Germinal center (tissue), 1 donor: ENCODE measurements around the gene FLACC1.
"Not testable (repeated sequence)": the region's sequence is repeated elsewhere in the genome, so short reads cannot be mapped to it uniquely, and the experiment has no call there.

Experiments used
- DNase-seq: peaks from one replicate; pipeline ENCODE4 v3.0.0; 2012; ENCODE audit warnings: mixed read lengths, low spot score

FLACC1 gene

GRCh38 chr2:201349601-201350000 is 7.5 kb downstream of the FLACC1 start:
- no peak for DNase-seq

GRCh38 chr2:201348758-201349157 is 8.4 kb downstream of the FLACC1 start:
- no peak for DNase-seq

GRCh38 chr2:201347138-201347537 is 10.0 kb downstream of the FLACC1 start:
- no peak for DNase-seq

DNA sequence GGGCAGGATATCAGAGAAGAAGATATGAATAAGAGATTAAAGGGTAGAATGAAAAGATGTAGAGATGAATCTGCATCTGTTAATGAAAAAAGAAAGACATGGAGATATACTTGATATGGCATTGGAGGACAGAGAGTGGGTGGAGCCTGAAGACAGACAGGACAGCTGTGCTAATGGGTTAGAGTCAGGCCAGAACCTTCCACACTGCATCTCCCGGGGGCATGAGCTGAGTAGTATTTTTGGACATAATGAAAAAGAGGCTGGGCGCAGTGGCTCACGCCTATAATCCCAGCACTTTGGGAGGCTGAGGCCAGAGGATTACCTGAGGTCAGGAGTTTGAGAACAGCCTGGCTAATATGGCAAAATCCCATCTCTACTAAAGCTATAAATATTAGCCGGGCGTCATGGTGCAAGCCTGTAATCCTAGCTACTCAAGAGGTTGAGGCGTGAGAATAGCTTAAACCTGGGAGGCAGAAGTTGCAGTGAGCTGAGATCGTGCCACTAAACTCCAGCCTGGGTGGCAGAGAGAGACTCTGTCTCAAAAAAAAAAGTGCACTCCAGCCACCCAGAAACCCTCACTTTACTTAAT is 11.4 kb downstream of the FLACC1 start:
- no peak for DNase-seq

DNA sequence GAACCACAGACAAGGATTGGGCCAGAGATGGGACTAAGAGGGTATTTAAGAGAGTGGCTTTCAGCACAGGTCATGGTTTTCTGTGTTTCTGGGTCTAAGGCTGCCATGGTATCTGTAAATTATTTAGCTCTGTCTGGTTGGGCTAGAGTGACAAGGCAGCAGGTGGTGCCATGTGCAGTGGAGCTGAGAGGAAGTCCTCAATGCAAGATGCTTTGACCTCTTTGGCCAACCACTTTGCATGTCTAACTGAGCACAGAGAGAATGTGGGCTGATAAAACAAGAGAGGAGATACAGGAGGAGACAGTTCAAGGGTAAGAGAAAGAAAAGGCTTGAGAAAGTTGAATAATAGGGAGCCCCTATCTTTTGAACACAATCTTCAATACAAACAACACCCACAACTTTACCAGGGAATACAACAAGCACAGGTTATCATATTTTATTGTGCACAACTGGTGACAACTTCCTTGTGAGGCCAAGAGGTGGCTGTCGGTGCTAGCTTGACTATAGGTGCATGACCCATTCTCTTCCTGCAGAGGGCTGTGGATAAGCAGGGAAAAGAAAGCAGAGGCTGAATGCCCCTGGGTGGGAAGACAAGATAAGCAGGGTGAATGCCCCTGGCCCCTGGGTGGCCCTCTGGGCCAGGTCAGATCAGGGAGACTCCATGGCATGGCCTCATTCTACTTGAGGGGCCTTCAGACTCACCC is 12.3 kb downstream of the FLACC1 start:
- peak; percentile 40 for DNase-seq

DNA sequence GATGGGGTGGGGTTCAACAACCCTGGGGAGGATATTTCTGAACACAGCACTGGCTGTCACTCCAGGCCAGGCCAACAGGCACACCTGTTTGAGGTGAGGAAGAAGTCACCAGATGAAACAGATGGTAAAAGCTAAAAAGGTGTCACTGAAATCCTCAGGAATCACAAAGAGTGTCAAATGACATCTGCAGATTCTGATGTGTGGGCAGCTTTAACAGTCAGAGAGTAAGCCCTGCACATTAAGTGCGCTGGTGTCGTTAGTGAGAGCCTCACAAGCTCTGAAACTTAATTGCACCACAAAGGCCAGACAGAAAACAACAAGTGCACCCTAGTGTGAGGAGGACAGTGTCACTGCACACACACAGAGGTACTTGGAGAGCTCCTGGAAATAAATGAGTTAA is 13.6 kb downstream of the FLACC1 start:
- no peak for DNase-seq

- DNase-seq: no peak
Observed at GRCh38 chr2:201342923-201343322, 14.2 kb downstream of the FLACC1 start.

DNA sequence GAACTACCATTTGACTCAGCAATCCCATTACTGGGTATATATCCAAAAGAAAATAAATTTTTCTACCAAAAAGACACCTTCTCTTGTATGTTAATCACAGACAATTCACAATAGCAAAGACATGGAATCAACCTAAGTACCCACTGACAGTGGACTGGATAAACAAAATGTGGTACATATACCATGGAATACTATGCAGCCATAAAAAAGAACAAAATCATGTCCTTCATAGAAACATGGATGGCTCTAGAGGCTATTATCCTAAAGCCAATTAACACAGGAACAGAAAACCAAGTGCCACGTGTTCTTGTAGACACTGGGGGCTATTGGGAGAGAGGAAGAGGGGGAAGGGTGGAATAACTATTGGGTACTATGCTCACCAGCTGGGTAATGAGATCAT is 27.7 kb downstream of the FLACC1 start:
- DNase-seq: no peak

DNA sequence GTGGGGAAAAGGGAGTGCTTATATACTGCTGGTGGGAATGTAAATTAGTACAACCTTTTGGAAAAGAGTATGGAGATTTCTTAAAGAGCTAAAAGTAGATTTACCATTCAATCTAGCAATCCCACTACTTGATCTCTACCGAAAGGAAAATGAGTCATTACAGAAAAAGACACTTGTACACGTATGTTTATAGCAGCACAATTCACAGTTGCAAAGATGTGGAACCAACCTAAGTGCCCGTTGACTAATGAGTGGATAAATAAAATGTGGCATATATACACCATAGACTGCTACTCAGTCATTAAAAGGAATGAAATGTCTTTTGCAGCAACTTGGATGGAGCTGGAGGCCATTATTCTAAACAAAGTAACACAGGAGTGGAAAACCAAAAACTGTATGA is 29.5 kb downstream of the FLACC1 start:
- no peak for DNase-seq

DNA sequence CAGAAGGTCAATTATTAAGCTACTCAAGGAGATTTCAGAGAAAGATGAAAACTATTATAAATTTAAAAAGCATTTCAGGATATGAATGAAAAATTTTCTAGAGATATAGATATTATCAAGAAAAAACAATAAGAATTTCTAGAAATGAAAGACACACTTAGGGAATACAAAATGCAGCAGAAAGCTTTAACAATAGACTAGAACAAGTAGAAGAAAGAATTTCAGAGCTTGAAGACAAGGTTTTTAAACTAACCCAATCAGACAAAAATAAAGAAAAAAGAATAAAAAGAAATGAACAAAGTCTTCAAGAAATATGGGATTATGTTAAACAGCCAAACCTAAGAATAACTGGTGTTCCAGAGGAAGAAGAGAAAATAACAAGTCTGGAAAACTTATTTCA is 34.4 kb downstream of the FLACC1 start:
- DNase-seq: no peak

DNA sequence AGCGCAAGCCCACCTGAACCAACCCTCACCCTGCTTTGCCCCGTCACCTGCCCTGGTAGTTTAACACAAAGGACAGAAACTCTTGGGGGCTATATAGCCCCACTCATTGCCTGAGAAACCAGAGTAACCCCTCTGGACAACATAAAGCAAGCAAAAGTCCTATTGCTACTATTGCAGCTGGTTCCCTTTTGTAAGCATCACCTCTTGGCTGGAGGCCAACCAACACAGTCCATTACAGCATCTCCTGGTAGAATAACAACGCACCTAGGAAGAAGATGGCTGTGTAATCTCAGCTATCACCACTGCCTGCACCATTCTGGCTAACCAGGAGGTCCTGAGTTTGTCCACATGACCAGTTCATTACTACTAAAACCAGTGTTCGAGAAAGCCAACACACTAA is 36.4 kb downstream of the FLACC1 start:
- DNase-seq: no peak

DNA sequence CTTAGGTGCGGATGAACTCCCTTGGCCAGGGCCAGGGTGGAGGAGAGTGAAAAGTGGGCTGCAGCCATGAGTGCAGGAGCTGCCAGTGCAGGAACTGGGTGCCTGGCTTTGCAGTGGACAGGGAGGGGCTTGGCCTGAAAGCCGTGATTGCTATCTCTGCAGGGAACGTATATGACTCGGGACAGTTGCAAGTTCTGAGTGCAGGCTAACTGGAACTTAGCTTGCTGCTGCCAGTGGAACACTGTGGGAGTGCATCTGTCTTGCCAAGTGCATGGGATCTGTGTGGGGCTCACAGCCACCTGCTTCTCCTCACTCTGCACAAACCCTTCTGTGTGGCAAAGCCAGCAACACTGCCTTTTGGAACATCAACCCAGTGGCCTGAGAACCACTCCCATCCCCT is 36.9 kb downstream of the FLACC1 start:
- no peak for DNase-seq

- DNase-seq: no peak
Observed at GRCh38 chr2:201319511-201319910, 37.6 kb downstream of the FLACC1 start.

DNA sequence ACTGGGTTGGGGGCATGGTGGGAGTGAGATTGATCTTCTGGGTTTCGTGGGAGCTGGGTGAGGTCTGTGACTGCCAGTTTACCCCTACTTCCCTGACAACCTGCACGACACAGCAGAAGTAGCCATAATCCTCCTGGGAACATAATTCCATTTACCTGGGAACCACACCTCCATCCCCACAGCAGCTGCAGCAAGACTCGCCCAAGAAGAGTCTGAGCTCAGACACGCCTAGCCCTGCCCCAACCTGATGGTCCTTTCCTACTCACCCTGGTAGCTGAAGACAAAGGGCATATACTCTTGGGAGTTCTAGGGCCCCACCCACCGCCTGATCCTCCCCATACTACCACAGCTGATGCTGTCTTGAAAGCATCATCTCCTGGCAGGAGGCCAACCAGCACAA is 43.8 kb downstream of the FLACC1 start:
- no peak for DNase-seq

DNA sequence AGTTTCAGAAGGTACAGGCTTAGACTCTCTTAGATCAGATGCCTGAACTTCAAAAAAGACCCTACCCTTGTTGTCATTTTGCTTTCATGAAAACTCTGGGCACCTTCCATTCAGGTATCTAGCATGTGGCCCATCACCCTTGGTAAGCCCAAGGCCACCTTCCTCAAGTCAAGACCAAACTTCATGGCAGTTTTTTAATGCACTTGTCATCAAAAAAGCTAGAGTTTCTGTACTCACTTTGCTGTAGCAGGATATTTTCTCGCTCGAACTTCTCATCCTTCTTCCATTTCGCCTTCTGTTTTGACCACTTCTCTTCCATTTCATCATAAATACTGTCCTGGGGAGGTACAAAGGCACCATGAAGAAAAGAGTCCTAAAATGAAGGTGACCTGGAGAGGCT is 48.2 kb downstream of the FLACC1 start:
- no peak for DNase-seq

- DNase-seq: no peak
Observed at GRCh38 chr2:201307876-201308275, 49.3 kb downstream of the FLACC1 start.

DNA sequence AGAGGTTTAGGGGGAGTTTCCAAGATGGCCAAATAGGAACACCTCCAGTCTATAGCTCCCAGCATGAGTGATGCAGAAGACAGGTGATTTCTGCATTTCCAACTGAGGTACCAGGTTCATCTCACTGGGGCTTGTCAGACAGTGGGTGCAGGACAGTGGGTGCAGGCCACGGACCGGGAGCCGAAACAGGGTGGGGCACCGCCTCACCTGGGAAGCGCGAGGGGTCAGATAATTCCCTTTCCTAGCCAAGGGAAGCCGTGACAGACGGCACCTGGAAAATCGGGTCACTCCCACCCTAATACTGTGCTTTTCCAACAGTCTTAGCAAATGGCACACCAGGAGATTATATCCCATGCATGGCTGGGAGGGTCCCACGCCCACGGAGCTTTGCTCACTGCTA is 57.2 kb downstream of the FLACC1 start:
- DNase-seq: not testable (repeated sequence)

DNA sequence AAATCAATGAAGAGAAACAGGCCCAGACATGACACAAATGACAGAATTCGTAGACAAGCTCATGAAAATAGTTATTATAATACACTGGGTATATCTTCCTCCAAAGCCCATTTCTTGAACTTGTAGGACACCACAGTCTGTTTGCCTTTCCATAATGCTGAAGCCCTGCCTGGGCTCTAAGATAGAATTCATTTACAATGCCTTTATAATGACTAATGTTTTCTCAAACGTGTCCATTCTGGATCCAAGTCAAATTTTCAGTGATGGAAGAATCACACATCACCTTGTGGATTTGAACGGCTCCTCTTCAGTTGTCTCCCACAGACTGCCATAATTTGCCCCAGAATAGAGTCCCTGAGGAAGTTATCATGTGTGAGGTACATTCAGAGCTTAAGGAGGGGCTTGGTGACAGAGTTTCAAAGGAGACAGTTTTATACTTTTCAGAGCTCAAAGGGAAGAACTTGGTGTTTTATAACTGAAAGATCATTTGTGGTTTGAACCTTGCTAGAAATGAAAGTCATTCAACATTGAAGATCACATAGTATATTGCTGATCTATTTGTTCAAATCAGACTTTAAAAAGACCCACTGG is 58.6 kb downstream of the FLACC1 start:
- DNase-seq: no peak

- not testable (repeated sequence) for DNase-seq
Observed at GRCh38 chr2:201290457-201291148, 66.5 kb downstream of the FLACC1 start.

DNA sequence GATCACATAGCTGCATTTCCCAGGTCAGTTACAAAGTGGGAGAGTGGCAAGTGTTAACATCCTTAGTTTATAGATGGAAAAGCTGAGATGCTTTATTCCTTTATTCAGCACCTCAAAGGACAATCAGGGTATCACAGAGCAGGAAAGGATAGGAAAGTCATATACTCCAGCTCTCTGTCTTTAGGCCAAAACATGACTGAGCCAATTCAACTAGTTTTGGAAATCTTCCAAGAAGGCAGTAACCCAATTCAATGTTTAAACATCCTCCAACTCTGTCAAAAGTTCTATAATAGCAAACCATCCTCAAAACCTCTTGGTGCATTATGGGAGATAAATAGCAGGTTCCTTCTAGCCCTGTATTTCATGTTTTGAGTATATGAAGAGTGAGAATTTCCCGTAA is 71.6 kb downstream of the FLACC1 start:
- DNase-seq: no peak

DNA sequence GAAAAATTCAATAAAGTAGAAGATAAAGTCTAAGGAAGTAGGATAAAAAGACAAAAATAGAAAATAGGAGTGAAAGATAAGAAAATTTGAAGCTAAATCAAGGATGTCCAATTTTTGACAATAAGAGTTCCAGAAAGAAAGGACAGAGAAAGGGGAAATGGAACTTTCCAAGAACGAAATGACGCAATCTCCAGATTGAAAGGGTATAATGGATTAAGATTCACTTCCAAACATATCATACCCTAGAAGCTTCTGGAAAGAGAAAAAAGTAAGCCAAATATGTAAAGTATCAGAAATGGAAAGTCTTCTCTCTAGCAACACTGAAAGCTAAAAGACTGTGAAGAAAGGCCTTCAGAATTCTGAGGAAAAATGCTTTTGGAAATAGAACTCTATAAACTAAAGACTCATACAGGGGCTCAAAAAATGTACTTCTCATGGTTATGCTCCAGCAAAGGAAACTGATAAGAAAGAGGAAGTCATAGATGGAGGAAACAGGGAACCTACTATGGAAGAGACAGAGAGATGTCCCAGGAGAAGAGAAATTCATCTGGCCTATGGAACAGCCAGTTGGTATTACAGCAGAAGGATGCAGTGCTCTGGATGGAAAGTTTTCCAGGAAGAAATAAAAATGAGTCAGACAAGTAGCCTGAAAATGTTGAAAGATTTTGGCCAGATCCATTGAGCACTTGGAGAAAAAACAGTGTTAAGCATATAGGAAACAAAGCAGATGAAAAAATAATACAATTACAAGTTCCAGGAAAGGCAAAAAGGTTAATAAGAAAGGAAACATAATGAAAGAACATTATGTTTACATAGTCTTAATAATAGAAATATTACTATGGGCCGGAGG is 76.7 kb downstream of the FLACC1 start:
- no peak for DNase-seq

- DNase-seq: no peak
Observed at GRCh38 chr2:201279079-201279478, 78.1 kb downstream of the FLACC1 start.
